Loucy (cell line): ENCODE data around the gene TARDBP.
A peak's percentile ranks its signal among the peaks of the same experiment; 100 is the strongest.

Source experiments
- H2AFZ ChIP-seq: fragments of 200-600 bp; sonication (generic); 2 replicates; pipeline ENCODE4 v1.6.0; 2016; ENCODE audit warnings: antibody characterized with exemption, mild to moderate bottlenecking, low read length, moderate library complexity
- H3F3A ChIP-seq: fragments of 200-600 bp; 2 replicates; pipeline ENCODE4 v1.6.0; 2016; ENCODE audit warnings: antibody characterized with exemption, low read depth, mild to moderate bottlenecking
- H3K27me3 ChIP-seq: fragments of 200-600 bp; sonication (generic); 2 replicates; pipeline ENCODE4 v1.6.1; 2014; ENCODE audit warnings: low read length, mild to moderate bottlenecking; ENCODE audit not compliant: insufficient read depth, poor library complexity, severe bottlenecking
- H3K36me3 ChIP-seq: fragments of 200-600 bp; sonication (generic); 2 replicates; pipeline ENCODE4 v1.6.1; 2016; ENCODE audit warnings: low read length; ENCODE audit not compliant: insufficient read depth
- H3K4me1 ChIP-seq: fragments of 200-600 bp; sonication (generic); 2 replicates; pipeline ENCODE4 v1.5.1; 2014; ENCODE audit warnings: low read length, mild to moderate bottlenecking; ENCODE audit not compliant: insufficient read depth, poor library complexity, severe bottlenecking
- H3K4me2 ChIP-seq: fragments of 200-600 bp; sonication (generic); 2 replicates; pipeline ENCODE4 v1.6.0; 2014; ENCODE audit warnings: antibody characterized with exemption, low read length, low read depth, mild to moderate bottlenecking; ENCODE audit not compliant: poor library complexity, severe bottlenecking
- H3K4me3 ChIP-seq: fragments of 200-600 bp; sonication (generic); 2 replicates; pipeline ENCODE4 v1.5.1; 2014; ENCODE audit warnings: low read length, mild to moderate bottlenecking, mixed read lengths; ENCODE audit not compliant: poor library complexity, severe bottlenecking
- H3K79me2 ChIP-seq: fragments of 200-600 bp; sonication (generic); 2 replicates; pipeline ENCODE4 v1.6.1; 2014; ENCODE audit warnings: low read length; ENCODE audit not compliant: insufficient read depth
- H3K9ac ChIP-seq: fragments of 200-600 bp; sonication (generic); 2 replicates; pipeline ENCODE4 v1.6.0; 2014; ENCODE audit warnings: mild to moderate bottlenecking, low read depth, low read length, moderate library complexity; ENCODE audit not compliant: poor library complexity, severe bottlenecking
- H3K9me2 ChIP-seq: fragments of 200-600 bp; sonication (generic); replicated peaks from 2 replicates; pipeline ENCODE4 v1.6.1; 2016; ENCODE audit warnings: low read depth, low read length, mixed read lengths
- H3K9me3 ChIP-seq: fragments of 200-600 bp; sonication (generic); 2 replicates; pipeline ENCODE4 v1.6.1; 2014; ENCODE audit warnings: mild to moderate bottlenecking, antibody characterized with exemption, low read length, low read depth; ENCODE audit not compliant: insufficient read depth
- H4K20me1 ChIP-seq: fragments of 200-600 bp; sonication (generic); 2 replicates; pipeline ENCODE4 v1.6.0; 2014; ENCODE audit warnings: antibody characterized with exemption, low read length, mild to moderate bottlenecking; ENCODE audit not compliant: insufficient read depth, poor library complexity, severe bottlenecking
- CTCF ChIP-seq: fragments of 200-600 bp; sonication (generic); conservative IDR thresholded peaks from 2 replicates; pipeline ENCODE4 v1.5.1; 2014; ENCODE audit warnings: mild to moderate bottlenecking, antibody characterized with exemption, low read length
- EZH2phosphoT487 ChIP-seq: fragments of 200-600 bp; IDR thresholded peaks from 2 replicates; pipeline ENCODE4 v1.6.1; 2018; ENCODE audit warnings: antibody characterized with exemption, mild to moderate bottlenecking, moderate library complexity, borderline replicate concordance

TARDBP gene

GRCh38 chr1:10980841-10981727 lies 31.4 kb upstream of the TARDBP start:
- Histone ChIP-seq H3K4me2 (no peak overlapping the region), H3K9ac (no peak overlapping the region), H4K20me1 (no peaks in the 10 kb centered on the region), H3K4me1 (peaks cover 6% of the 10 kb centered on the region), H3K4me3 (no peak overlapping the region), H3F3A (no peaks in the 10 kb centered on the region), H3K36me3 (no peaks in the 10 kb centered on the region), H3K79me2 (no peaks in the 10 kb centered on the region), H2AFZ (no peak overlapping the region), H3K9me2 (no peaks in the 10 kb centered on the region), H3K27me3 (no peaks in the 10 kb centered on the region), H3K9me3 (no peaks in the 10 kb centered on the region)
- TF ChIP-seq CTCF, result no peak
- no peak for TF ChIP-seq EZH2phosphoT487

- no peak overlapping the region for H3K9ac ChIP-seq
- H3K36me3 ChIP-seq, result no peaks in the 10 kb centered on the region
- no peaks in the 10 kb centered on the region for H3K27me3 ChIP-seq
- no peaks in the 10 kb centered on the region for H3K9me3 ChIP-seq
- H3K9me2 ChIP-seq, result no peaks in the 10 kb centered on the region
- no peak overlapping the region for H3K4me3 ChIP-seq
- no peaks in the 10 kb centered on the region for H3F3A ChIP-seq
- peak overlapping the region; percentile 15 for H3K4me2 ChIP-seq
- H2AFZ ChIP-seq, result no peak overlapping the region
- H3K79me2 ChIP-seq, result no peaks in the 10 kb centered on the region
- peaks cover 7% of the 10 kb centered on the region for H3K4me1 ChIP-seq
- TF ChIP-seq CTCF, result no peak
- TF ChIP-seq EZH2phosphoT487, result no peak
- no peaks in the 10 kb centered on the region for H4K20me1 ChIP-seq
Observed at GRCh38 chr1:10986525-10986890, 25.9 kb upstream of the TARDBP start.

- Histone ChIP-seq H3K9me2 (no peaks in the 10 kb centered on the region), H3K4me2 (no peak overlapping the region), H2AFZ (no peak overlapping the region), H3K79me2 (no peaks in the 10 kb centered on the region), H3K9ac (no peak overlapping the region), H3K27me3 (no peaks in the 10 kb centered on the region), H4K20me1 (no peaks in the 10 kb centered on the region), H3K36me3 (no peaks in the 10 kb centered on the region), H3K9me3 (no peaks in the 10 kb centered on the region), H3K4me1 (peaks cover 7% of the 10 kb centered on the region), H3F3A (no peaks in the 10 kb centered on the region), H3K4me3 (no peak overlapping the region)
- TF ChIP-seq CTCF (no peak), EZH2phosphoT487 (no peak)
Observed at GRCh38 chr1:10987840-10988417, 24.5 kb upstream of the TARDBP start.
